Activated CD8-positive, alpha-beta memory T cell treated with anti-CD3 and anti-CD28 coated beads, Interleukin-2, amount 50 U/mL, for 48 hours (primary cell): ENCODE data around the gene ZFPL1.

Experiments
- DNase-seq: peaks from one replicate; pipeline ENCODE4 v3.0.0-alpha.2; 2020

Gene ZFPL1

DNA sequence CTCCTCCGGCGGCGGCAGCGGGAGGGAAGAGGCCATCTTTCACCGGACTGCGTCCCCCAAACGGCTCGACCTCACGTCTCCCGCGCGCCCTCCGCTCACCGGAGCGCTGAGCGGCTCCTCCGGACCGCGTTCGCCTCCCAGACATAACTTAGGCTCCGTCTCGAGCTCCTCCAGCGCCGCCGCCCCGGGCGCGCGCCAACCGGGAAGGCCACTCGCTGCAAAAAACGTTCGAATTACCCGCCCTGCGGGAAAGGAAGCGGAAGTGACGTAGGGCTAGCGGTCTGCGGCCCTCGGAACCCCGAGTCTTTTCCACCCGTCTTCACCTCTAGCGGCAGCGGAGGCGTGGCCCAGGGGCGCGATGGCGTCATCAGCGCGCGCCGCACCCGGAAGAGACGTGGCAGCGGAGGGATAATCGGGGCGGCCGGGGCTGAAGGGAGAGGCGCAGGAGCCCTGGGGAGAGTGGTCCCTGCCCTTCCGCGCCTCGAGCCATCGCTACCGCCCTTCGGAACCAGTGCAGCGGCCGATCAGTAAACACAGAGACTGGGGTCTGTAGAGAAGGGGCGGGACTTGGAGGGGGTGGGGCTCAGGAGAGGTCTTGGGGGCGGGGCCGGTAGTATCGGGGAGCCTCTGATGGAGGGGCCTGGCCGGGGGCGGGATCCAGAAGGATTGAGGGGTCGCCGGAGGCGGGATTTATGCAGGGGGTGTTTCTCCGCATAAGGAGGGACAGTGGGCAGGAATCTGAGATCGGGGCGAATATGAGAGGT lies at the start of gene ZFPL1, which contains the start of gene CDCA5:
ZFPL1 (plus strand) TSS at position 389 of the 764 bp plus-strand sequence. CDS start 477 bp downstream, outside the sequence.
CDCA5 (minus strand) TSS at position 207 of the 764 bp plus-strand sequence; CDS start at position 145, 62 bp downstream.
- DNase-seq = peak; percentile 99

DNA sequence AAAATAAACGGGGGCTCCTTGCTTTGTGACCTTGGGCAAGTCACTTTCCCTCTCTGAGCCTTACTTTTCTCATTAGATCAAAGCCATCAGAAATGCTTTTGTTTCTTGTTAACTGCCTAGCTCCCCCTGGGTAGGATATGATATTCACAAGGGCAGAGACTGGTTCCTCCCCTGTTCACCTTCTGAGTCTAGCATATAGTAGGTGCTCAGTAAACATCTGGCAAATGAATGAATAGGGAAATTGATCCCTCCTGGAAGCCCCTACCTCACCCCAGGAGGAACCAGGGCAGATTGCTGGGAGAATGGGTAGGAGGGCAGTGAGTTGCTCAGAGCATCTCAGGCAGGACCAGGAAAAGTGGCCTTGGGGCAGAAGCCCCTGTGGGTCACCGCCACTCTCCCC lies 49.6 kb upstream of the ZFPL1 start:
- no peak for DNase-seq

DNA sequence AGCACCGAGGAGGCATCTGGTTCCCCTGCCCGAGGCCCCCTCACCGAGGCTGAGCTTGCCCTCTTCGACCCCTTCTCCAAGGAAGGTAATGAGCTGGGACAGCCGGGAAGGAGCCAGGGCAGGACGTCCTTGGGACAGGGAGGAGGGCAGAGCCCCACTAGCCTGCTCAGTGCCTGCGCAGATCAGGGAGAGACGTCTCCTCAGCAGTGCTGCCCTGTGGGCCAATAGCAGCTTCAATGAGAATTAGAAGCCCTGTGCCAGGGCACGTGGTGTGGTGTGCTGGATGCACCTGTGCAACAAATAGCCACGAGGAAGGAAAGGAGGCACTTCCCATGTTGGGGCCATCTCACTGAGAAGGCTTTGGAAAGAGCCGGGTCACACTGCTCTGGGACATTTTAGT lies 48.4 kb upstream of the ZFPL1 start:
- no peak for DNase-seq

DNA sequence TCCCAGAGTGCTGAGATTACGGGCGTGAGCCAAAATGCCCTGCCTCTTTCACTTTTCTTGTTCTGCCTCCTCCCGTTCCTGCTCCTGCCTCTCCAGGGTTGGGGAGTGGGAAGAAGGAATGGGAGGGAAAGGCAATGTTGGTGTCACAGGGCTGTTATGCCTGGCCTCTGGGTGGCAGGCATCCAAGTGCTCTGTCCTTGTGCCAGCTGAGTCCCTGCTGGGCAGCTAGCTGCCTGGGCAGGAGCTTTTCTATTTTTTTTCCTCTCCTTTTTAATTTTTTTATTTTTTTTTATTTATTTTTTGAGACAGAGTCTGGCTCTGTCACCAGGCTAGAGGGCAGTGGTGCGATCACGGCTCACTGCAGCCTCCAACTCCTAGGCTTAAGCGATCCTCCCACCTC lies 47.1 kb upstream of the ZFPL1 start:
- DNase-seq = no peak

DNA sequence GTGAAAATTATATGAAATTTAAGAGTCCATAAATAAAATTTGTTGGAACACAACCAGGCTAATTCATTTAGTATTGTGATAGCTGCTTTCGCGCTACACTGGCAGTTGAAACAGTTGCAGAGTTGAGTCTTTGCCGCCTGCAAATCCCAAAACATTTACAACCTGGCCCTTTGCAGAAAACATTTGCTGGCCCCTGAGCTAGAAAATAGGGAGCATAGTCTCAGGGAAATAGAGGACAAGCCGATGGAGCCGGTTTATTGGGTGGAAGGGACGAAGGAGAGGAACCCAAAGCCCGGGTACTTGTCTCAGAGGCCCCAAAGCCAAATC lies 43.5 kb upstream of the ZFPL1 start:
- no peak for DNase-seq

DNA sequence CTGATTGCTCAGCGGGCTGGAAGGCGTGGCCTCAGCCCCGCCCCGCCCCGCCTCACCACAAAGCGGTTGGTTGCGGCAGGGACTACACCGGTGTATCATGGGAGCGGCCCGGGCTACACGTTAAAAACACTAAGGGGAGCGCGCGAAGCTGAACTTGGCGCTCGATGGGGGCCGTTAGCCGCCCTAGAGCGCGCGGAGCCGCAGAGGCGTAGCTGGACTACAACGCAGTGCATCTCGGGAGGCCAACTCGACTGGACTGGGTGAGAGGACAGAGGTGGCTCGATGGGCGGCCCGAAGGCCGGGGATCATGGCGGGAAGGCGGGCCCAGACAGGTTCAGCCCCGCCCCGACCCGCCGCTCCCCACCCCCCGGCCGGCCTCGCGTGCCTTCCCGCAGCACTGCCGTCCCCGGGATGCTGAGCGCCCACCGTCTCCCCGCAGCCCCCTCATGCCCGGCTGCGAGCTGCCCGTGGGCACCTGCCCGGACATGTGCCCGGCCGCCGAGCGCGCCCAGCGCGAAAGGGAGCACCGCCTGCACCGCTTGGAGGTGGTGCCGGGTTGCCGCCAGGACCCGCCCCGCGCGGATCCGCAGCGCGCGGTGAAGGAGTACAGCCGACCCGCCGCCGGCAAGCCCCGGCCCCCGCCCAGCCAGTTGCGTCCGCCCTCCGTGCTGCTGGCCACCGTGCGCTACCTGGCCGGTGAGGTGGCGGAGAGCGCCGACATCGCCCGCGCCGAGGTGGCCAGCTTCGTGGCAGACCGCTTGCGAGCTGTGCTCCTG lies 43.0 kb upstream of the ZFPL1 start, which contains the start of gene SAC3D1:
SAC3D1 (plus strand) TSS at position 364 of the 776 bp plus-strand sequence; CDS start at position 447, 83 bp downstream.
- peak; percentile 91 for DNase-seq

DNA sequence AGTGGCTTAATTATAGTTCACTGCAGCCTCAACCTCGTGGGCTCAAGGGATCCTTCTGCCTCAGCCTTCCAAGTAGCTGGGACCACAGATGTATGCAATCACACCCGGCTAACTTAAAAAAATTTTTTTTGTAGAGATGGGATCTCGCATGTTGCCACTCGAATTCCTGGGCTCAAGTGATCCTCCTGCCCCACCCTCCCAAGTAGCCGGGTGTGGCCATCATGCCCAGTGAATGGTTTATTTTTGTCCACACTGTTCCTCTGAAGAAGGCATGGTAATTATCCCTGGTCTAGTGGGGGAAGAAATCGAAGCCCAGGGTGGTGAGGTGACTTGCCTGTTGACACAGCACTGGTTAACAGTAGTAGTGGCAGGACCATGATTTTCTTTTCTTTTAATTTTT lies 41.1 kb upstream of the ZFPL1 start:
- no peak for DNase-seq

DNA sequence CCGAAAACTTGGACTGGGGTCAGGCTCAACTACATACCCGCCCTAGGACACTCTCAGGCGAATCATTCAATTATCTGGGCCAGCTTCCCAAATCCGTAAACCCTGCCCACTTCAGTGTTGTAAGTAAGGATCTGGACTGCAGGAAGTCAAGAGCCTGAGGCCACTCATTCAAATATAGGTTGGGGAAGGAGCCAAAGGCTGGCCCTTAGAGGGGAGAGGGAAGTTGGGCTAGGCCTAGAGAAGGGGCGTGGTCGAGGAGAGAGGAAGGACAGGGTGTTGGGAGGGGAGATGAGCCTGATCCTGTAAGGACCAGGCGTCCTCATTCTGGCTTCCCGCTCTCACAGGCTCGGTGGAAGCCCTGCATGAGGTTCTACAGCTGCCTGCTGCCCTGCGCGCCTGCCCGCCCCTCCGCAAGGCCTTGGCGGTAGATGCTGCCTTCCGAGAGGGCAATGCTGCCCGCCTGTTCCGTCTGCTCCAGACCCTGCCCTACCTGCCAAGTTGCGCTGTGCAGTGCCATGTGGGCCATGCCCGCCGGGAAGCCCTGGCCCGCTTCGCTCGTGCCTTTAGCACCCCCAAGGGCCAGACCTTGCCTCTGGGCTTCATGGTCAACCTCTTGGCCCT lies 40.0 kb upstream of the ZFPL1 start:
- DNase-seq = no peak

DNA sequence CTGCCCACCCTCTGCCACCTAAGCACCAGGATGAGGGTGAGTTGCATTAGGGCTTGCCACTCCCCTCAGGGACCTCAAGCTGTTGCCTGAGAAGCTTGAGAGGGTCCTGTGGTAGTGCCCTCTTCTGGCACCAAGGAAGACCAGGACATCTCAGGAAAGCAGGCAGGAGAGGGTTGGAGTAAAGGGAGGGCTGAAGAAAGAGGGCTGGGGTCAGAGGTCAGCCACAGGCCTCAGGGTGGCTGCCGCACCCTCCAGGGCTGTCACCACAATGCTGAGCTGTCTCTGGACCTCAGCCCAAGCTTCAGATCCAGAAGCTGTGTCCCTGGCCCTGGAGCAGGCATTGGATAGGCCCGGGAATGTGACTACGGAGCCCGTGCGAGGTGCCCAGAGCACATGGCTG lies 39.0 kb upstream of the ZFPL1 start:
- DNase-seq = no peak

DNA sequence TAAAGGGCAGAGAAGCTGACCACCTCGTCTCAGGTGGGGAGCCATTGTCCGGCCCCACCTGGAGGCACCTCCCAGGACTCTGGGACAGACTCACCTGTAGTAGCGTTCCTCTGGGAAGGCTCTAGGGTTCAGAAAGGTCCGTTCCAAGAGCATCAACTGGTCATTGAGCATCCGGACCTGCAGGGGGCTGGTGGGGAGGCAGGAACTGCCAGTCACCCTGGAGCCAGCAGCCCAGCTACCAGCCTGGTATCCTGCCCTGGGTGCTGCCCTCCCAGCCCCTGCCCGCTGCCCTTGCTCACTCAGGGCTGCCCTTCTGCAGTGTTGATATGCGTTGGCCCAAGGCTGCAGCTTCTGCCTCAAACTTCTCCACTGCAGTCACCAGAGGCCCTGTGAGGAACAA lies 38.3 kb upstream of the ZFPL1 start:
- DNase-seq = no peak

DNA sequence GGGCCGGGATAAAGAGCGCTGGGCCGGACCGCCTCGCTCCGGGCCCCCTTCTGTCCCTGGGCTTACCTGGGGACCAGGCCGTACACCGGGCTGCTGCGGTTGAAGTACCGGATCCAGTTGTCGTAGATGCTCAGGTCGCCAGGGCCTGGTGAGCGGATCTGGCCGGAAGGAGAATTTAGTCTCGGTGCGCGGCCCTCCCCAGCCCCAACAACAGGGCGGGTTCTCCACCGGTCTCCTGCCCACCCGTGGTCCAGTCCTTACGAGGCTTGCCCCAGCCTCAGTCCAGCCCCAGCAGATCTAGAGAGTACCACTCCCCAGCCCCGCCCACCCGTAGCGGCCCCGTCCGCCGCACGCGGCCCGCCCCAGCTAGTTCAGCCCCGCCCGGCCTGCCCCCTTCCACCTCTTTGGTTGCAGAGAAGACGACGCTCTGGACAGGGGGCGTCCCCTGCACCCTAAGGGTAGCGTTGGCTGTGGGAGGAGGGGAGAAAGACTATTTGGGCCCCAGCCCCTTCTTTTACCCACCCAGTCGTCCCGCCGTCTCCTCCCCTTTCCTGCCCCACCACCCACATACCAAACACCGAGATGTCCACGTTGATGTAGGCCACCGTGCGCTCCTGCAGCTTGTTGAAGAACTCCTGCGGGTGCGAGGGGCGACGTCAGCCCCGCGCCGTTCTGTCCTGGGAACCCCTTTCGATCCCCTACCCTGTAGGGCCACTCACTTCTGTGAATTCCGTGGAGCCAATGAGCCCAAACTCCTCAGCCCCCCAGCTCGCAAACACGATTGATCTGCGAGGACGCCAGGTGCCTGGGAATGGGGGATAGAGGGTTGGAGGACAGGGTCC lies 36.2 kb upstream of the ZFPL1 start:
- DNase-seq = peak; percentile 65

DNA sequence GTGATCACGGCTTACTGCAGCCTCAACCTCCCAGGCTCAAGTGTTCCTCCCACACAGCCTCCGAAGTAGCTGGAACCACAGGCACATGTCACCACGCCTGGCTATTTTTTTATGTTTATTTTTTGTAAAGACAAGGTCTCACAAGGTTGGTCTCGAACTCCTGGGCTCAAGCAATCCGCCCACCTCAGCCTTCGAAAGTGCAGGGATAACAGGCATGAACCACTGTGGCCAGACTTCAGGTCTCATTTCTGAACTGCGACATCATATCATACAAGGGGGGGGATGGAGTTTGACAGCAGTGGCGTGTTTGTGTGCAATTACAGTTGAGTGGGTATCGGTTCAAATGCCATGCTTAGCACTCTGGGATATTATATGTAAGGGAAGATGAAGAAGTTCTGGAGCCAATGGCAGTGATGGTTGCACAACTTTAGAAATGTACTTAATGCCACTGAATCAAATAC lies 32.6 kb upstream of the ZFPL1 start:
- peak; percentile 53 for DNase-seq

DNA sequence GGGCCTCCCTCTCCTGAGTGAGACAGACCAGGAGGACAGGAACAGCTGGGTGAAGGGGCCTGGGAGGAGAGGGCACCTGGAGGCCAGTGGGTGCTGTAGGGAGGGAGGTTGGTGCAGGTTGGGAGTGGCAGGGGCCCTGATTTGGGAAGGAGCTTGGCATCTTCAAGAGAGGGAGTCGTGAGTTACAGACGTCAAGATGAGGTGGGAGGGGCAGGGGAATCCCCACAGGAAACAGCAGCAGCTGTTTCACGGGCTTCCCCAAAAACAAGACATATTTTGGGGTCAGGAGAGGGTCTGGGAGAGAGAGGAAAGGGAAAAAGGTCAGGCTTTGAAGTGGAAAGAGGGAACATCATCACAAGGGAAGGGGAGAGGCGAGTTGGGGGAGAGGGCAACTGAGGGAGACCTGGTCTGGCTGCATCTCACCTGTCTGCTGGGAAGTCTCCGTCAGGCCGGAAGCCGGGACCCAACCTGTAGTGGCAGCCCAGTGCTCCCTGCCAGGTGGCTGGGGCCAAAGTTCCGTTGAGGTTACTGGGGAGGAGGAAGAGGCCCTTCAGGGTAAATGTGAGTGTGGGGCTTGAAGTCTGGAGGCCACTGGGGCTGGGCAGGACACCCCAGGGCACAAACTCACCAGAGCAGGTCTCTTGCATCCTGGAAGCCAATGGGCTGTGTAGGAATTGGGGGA lies 30.1 kb upstream of the ZFPL1 start:
- peak; percentile 47 for DNase-seq

DNA sequence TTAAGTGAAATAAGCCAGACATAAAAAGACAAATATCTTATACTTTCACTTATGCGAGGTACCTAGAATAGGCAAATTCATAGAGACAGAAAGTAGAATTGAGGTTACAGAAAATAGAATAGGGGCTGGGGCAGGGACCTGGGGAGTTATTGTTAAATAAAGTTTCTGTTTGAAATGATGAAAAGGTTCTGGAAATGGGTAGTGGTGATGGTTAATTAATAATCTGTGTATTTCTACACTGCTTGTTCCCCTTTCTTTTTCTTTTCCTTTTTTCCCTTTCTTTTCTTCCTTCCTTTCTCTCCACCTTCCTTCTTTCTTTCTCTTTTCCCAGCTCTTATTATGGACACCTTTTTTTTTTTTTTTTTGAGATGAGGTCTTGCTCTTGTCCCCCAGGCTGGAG lies 28.5 kb upstream of the ZFPL1 start:
- DNase-seq = no peak

DNA sequence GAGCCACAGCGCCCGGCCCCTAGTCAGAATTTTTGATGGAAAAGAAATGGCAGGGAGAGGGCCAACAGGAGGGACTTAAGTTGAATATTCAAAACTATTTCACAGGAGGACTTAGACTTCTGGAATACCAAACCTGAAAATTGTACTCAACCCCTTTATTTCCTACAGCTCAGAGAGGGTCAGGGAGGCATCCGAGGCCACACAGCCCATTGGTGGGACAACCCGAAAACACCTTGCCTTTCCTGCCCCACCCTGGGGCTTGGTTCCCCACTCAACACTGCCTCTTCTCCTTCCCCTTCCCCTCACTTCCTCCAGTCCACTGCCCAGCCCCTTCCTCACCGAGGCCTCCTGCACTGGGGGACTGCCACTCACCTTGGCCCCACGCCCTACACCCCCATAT lies 27.0 kb upstream of the ZFPL1 start:
- no peak for DNase-seq

DNA sequence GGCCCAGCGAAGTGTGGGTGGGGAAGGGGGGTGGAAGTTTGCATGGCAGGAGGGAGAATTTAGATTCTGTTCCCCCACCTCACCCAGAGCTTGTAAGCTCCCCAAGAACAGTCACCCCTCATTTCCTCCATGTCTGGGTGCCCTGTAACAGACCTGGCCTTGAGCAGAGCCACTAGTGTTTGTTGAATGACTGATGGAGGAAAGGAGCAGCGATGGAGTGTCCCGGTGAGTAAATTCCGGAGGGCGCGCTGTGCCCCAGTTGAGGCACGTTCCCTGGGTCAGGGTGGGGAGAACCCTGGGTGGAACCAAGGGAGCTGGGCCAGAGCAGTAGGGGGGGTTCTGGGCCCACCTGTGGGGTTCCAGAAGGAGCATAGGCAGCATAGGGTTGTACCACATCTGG lies 26.5 kb upstream of the ZFPL1 start:
- DNase-seq = no peak

DNA sequence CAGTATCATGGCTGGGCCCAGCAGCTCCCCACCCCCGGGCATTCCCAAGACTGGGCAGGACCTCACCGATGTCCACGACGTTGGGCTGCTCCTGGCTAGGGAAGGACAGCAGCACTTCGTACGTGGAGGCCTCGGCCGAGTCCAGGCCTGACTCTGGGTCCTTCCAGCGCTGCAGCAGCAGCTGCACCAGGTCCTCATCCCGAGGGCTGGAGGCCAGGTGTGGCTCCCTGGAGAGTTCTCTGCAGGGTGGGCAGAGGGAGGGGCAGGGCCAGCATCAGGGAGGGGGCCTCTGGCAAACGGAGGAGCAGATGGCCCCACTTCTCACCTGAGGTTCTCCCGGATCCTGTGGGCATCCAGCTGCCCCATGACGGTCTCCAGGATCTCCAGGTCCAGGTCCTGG lies 26.0 kb upstream of the ZFPL1 start:
- DNase-seq = no peak

DNA sequence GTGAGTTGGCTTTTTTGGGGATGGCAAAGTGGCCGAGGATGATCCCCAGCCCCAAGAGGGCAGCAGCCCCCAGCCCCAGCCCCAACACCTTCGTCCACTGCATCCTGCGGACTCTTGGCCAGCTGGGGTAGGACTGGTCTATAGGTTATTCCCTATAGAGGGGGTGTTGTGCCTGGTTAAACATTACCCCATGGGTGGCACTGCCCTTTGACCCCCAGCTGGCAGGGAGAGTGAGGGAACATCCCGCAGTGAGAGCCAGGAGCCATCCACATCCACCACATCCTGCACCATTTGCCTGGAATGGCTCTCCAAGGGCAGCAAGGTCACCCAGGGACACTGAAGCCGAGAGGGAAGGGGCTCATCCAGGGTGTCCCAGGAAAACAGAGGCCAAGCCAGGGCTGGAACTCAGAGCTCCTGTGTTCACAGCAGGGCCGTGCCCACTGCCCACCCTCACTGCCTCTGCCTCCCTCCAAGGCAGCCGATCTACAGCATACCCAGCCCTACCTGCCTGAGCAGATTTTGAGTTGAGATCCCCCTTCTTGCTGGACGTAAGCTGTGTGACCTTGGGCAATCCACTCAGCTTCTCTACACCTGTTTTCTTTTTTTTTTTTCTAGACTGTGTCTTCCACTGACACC lies 25.5 kb upstream of the ZFPL1 start, which contains the start of gene NAALADL1:
NAALADL1 (minus strand) TSS at position 135 of the 636 bp plus-strand sequence; CDS start at position 103, 32 bp downstream.
- DNase-seq = no peak

DNA sequence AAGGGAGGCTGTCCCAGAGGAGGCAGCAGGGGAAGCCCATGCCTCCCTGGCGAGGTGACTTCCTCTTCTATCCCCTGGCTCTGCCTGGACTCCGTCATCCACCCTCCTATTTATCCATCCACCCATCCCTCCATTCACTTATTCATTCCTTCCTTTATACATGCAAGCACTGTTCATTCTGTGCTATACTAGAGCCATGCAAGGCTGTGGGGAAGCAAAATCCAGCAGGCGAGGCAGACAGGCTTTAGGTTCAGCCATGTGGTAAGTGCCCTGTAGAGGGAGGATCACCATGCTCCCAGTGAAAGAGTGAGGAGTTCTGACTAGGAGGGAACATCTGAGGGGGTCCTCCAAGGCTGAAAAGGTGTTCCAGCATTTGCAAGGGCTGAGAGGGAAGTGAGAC lies 24.5 kb upstream of the ZFPL1 start:
- no peak for DNase-seq

DNA sequence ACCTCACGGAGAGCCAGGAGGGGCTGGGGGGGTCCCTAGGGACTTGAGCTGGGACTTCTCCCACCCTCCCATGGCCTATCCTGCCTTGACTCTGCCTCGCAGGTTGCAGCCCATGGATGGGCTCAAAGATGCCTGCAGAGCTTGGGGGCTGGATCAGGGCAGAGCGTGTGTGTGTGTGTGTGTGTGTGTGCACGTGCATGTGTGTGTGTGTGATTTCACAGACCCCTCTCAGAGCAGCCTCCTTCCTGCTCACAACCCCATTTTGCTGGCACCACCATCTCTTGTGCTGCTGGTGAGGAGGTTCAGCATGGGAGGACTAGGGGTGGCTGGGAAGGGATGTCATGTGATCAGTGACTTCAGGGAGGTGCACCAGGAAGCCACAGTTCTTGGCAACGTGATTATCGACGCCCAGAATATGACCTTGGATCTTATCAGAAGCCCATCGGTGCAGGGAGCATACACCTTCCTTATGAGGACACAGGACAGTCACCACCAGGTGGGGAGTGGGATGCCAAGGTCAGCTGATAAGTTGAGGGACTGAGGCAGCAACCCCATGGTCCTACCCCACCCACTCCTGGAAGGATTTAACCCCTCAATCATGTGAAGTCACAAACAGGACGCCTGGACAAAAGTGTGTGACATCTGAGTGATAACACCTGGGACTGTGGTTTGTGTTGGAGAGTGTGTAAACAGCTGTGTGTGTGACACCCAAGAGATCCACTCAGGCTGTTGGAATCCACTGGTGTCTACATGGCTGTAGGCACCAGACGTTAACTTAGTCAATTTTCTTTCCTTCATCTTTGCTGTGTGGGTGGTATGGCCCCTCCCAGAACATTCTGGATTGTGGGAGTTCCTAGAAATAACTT lies 23.8 kb upstream of the ZFPL1 start:
- no peak for DNase-seq
